PC-3 (cell line): ENCODE measurements around the gene NSF. TPM values are rescaled to one million over a fixed set of nuclear protein-coding genes. Genes with fewer than 3 reads are reported as not detected.

ENCODE experiments used
- ATAC-seq: fragments of 200-7000 bp; cut with Tn5 transposase; 2 replicates; pipeline ENCODE4 v1.9.1; 2020; ENCODE audit warnings: mild to moderate bottlenecking, moderate library complexity
- BruUV-seq: library from RNA; stranded (reverse); fragments of 400-500 nt; replicated peaks from 2 replicates; lab custom pipeline; 2021; lab: Mats Ljungman, UMichigan
- CTCF ChIA-PET: fragments of 300-600 bp; sonication (Branson Sonifier 250); formaldehyde crosslinking; loops from one replicate; lab custom pipeline; 2022; ENCODE audit warnings: antibody characterized with exemption; lab: Charles Lee
- POLR2A ChIA-PET: fragments of 300-600 bp; sonication (Branson Sonifier 250); formaldehyde crosslinking; loops from one replicate; lab custom pipeline; 2022; ENCODE audit warnings: antibody characterized with exemption; ENCODE audit not compliant: unreplicated experiment; lab: Charles Lee
- DNase-seq: peaks from one replicate; pipeline ENCODE4 v3.0.0-alpha.2; 2015
- H2AFZ ChIP-seq: fragments of 300-600 bp; sonication (generic); 2 replicates; pipeline ENCODE4 v1.6.0; 2016; ENCODE audit warnings: antibody characterized with exemption, low read length
- H3F3A ChIP-seq: fragments of 300-600 bp; sonication (generic); one replicate; pipeline ENCODE4 v1.6.0; 2017; ENCODE audit warnings: antibody characterized with exemption, low read length, control low read depth, mild to moderate bottlenecking; ENCODE audit not compliant: unreplicated experiment
- H3K27ac ChIP-seq: fragments of 300-600 bp; sonication (generic); 2 replicates; pipeline ENCODE4 v1.5.1; 2016; ENCODE audit warnings: mild to moderate bottlenecking, low read length
- H3K27me3 ChIP-seq: fragments of 300-600 bp; sonication (generic); 2 replicates; pipeline ENCODE4 v1.6.1; 2016; ENCODE audit warnings: low read length, mixed read lengths
- H3K36me3 ChIP-seq: fragments of 300-600 bp; sonication (generic); 2 replicates; pipeline ENCODE4 v1.6.1; 2016; ENCODE audit warnings: low read depth, mixed run types, low read length, mixed read lengths
- H3K4me1 ChIP-seq: fragments of 300-600 bp; sonication (generic); 2 replicates; pipeline ENCODE4 v1.5.1; 2016; ENCODE audit warnings: low read length; ENCODE audit not compliant: insufficient read depth
- H3K4me2 ChIP-seq: fragments of 300-600 bp; sonication (generic); 2 replicates; pipeline ENCODE4 v1.6.0; 2016; ENCODE audit warnings: low read length
- H3K4me3 ChIP-seq: fragments of 300-600 bp; sonication (generic); 2 replicates; pipeline ENCODE4 v1.5.1; 2016; ENCODE audit warnings: mild to moderate bottlenecking, low read length, mixed read lengths
- H3K79me2 ChIP-seq: fragments of 300-600 bp; sonication (generic); 2 replicates; pipeline ENCODE4 v1.6.1; 2017; ENCODE audit warnings: low read length, mixed read lengths
- H3K9ac ChIP-seq: fragments of 300-600 bp; sonication (generic); 2 replicates; pipeline ENCODE4 v1.6.0; 2016; ENCODE audit warnings: mild to moderate bottlenecking, low read length
- H3K9me2 ChIP-seq: fragments of 300-600 bp; sonication (generic); replicated peaks from 2 replicates; pipeline ENCODE4 v1.6.1; 2016; ENCODE audit warnings: mixed run types, low read length, mixed read lengths
- H3K9me3 ChIP-seq: fragments of 300-600 bp; sonication (generic); 2 replicates; pipeline ENCODE4 v1.6.1; 2016; ENCODE audit warnings: low read length, mixed read lengths
- H4K20me1 ChIP-seq: fragments of 300-600 bp; sonication (generic); 2 replicates; pipeline ENCODE4 v1.6.1; 2016; ENCODE audit warnings: low read length, mixed read lengths
- EZH2 ChIP-seq: fragments of 300-600 bp; sonication (generic); IDR thresholded peaks from one replicate; pipeline ENCODE4 v1.6.1; 2017; ENCODE audit warnings: antibody characterized with exemption, mild to moderate bottlenecking, low read length; ENCODE audit not compliant: unreplicated experiment
- EZH2phosphoT487 ChIP-seq: fragments of 300-600 bp; sonication (generic); IDR thresholded peaks from 2 replicates; pipeline ENCODE4 v1.6.1; 2018; ENCODE audit warnings: mild to moderate bottlenecking, antibody characterized with exemption, low read length, borderline replicate concordance
- intact Hi-C: fragments of 100-400 bp; cut with micrococcal nuclease; formaldehyde crosslinking; loops from 2 replicates; pipeline ENCODE4 v1.9.0; 2023
- total RNA-seq: library from RNA; depleted of rRNA; stranded (reverse); fragments of >200 nt; gene quantifications from 2 replicates; pipeline ENCODE4 v1.2.3, GENCODE V29; 2014
- TF ChIP-seq, protein P1 (sequence below): fragments of 300-600 bp; sonication (generic); conservative IDR thresholded peaks from 2 replicates; pipeline ENCODE4 v1.5.1; 2017; ENCODE audit warnings: antibody characterized with exemption, low read depth, mild to moderate bottlenecking, low read length

Gene NSF
- total RNA-seq, 1 experiment from 2014 or later, result 52.2 TPM

DNA sequence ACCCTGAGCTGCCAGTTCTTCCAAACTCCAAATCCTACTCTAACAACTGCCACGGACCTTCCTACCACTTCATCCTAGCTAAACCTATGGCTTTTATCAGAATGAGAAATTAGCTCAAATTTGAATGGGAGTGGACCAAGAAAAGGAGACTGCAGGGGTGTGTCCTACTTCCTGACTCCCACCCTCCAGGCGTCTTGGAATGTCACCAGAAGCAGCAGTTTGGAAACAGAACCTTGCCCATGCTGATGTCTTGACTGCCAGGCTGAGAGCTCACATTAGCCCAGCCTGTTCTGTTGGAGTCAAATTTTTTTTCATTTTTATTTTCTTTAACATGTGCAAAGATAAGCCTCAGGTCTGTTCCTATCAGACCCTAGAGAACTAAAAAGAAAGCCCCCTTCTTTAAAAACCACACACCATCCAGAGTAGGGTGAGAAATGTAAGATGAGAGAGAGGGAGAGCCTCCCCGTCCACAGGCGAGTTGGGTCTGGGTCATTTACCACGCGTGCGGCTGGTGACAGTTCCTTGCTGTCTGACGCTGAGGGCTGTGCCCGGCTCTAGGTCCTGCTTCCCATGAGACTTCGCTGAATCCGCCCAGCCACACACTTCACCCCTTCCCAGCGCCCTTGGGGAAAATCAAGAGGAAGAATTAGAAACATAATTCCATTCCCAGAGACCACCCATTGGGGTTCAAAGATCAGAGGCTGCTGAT, 173.7 kb downstream of the NSF start:
- Histone ChIP-seq H3K27ac (peak overlapping the region; percentile 48), H3K4me3 (no peak overlapping the region), H3K9me2 (no peaks in the 10 kb centered on the region), H3F3A (peaks cover 6% of the 10 kb centered on the region), H3K79me2 (no peaks in the 10 kb centered on the region), H3K9ac (no peak overlapping the region), H3K27me3 (no peaks in the 10 kb centered on the region), H2AFZ (peak overlapping the region; percentile 1; the same call in 1 of the 2 replicates), H3K4me1 (peaks cover 35% of the 10 kb centered on the region), H3K9me3 (no peaks in the 10 kb centered on the region), H3K4me2 (peak overlapping the region; percentile 47), H4K20me1 (no peaks in the 10 kb centered on the region), H3K36me3 (0 out of 2 replicates have a peak, but pooled peaks cover 3% of the 10 kb centered on the region)
- BruUV-seq, result no TSS peak
- ChIA-PET CTCF (no interaction called here), POLR2A (no interaction called here)
- intact Hi-C loops, result no loop called here
- DNase-seq (no peak), ATAC-seq (peak; percentile 5; the same call in 1 of the 2 replicates)
- TF ChIP-seq EZH2, result no peak
- no peak for TF ChIP-seq EZH2phosphoT487
- TF ChIP-seq, protein P1, sequence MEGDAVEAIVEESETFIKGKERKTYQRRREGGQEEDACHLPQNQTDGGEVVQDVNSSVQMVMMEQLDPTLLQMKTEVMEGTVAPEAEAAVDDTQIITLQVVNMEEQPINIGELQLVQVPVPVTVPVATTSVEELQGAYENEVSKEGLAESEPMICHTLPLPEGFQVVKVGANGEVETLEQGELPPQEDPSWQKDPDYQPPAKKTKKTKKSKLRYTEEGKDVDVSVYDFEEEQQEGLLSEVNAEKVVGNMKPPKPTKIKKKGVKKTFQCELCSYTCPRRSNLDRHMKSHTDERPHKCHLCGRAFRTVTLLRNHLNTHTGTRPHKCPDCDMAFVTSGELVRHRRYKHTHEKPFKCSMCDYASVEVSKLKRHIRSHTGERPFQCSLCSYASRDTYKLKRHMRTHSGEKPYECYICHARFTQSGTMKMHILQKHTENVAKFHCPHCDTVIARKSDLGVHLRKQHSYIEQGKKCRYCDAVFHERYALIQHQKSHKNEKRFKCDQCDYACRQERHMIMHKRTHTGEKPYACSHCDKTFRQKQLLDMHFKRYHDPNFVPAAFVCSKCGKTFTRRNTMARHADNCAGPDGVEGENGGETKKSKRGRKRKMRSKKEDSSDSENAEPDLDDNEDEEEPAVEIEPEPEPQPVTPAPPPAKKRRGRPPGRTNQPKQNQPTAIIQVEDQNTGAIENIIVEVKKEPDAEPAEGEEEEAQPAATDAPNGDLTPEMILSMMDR, result no peak

DNA sequence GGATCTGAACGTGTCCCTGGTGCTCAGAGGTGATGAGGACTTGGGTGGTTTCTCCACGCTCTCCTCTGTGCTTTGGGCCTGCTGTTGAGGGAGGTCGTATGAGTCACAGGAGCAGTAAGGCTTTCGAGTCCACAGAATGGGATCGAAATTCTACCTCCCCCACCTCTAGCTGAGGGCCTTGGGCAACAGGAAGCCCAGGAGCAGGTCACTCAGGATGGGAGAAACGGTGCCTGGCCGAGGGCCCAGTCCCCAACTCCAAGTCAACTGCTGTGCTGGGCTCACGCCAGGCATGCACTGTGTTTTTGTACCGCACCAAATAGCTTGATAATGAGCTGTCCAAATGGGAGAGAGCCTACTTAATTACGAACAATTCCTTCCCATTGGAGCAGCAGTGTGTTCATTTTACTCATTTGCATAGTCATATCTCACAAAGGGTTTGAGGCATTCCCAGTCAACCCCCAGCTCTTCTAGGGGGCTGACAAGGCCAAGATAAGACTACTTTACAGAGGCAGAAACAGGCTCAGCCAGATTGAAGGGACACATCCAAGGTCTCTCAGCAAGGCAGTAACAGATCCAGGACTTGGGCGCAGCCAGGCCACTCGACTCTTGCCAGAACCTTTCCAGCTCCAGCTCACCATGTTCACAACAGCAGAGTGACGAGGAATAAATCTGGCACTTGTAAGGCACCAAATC, 174.4 kb downstream of the NSF start:
- DNase-seq (peak; percentile 98), ATAC-seq (peak; percentile 85)
- Histone ChIP-seq H3K9me3 (no peaks in the 10 kb centered on the region), H3K4me2 (peak overlapping the region; percentile 47), H3F3A (peaks cover 6% of the 10 kb centered on the region), H3K79me2 (no peaks in the 10 kb centered on the region), H3K4me3 (no peak overlapping the region), H4K20me1 (no peaks in the 10 kb centered on the region), H3K27ac (peak overlapping the region; percentile 48), H3K9me2 (no peaks in the 10 kb centered on the region), H3K9ac (no peak overlapping the region), H3K27me3 (no peaks in the 10 kb centered on the region), H2AFZ (peak overlapping the region; percentile 1; the same call in 1 of the 2 replicates), H3K36me3 (no peaks in the 10 kb centered on the region), H3K4me1 (peaks cover 38% of the 10 kb centered on the region)
- BruUV-seq, result no TSS peak
- intact Hi-C loops, result no loop called here
- TF ChIP-seq, protein P1, result no peak
- no peak for TF ChIP-seq EZH2
- TF ChIP-seq EZH2phosphoT487, result no peak
- ChIA-PET POLR2A (interaction anchor here (0.6 kb wide), 1 partner anchor 901 kb away, joined by 5 read pairs; no protein-coding TSS in a partner anchor), CTCF (no interaction called here)

- Histone ChIP-seq H3K36me3 (no peaks in the 10 kb centered on the region), H3K4me2 (peak overlapping the region; percentile 47), H3K27ac (peak overlapping the region; percentile 48), H3K27me3 (no peaks in the 10 kb centered on the region), H4K20me1 (no peaks in the 10 kb centered on the region), H3K4me1 (peaks cover 44% of the 10 kb centered on the region), H3K9me2 (no peaks in the 10 kb centered on the region), H3K79me2 (no peaks in the 10 kb centered on the region), H3K9me3 (no peaks in the 10 kb centered on the region), H3F3A (peaks cover 6% of the 10 kb centered on the region), H3K4me3 (no peak overlapping the region), H3K9ac (no peak overlapping the region), H2AFZ (no peak overlapping the region)
- TF ChIP-seq EZH2 (no peak), EZH2phosphoT487 (no peak)
- TF ChIP-seq, protein P1, result no peak
- no TSS peak for BruUV-seq
- POLR2A ChIA-PET, result interaction anchor here (0.6 kb wide), 1 partner anchor 902 kb away, joined by 5 read pairs; no protein-coding TSS in a partner anchor
- no peak; the same call in 1 of the 2 replicates for ATAC-seq
- CTCF ChIA-PET, result no interaction called here
- intact Hi-C loops, result no loop called here
- DNase-seq, result no peak
These were observed 175.0 kb downstream of the NSF start for GRCh38 chr17:46765453-46765852.
